GM04503 (cell line): ENCODE measurements around the gene EFHD2.
"Not testable (repeated sequence)": the region's sequence is repeated elsewhere in the genome, so short reads cannot be mapped to it uniquely, and the experiment has no call there.

Experiments used
- DNase-seq: peaks from one replicate; pipeline ENCODE4 v3.0.0-alpha.2; 2012; ENCODE audit warnings: low read depth

Gene EFHD2

GRCh38 chr1:15412175-15412800 is 2.6 kb downstream of the EFHD2 start:
- DNase-seq = no peak

DNA sequence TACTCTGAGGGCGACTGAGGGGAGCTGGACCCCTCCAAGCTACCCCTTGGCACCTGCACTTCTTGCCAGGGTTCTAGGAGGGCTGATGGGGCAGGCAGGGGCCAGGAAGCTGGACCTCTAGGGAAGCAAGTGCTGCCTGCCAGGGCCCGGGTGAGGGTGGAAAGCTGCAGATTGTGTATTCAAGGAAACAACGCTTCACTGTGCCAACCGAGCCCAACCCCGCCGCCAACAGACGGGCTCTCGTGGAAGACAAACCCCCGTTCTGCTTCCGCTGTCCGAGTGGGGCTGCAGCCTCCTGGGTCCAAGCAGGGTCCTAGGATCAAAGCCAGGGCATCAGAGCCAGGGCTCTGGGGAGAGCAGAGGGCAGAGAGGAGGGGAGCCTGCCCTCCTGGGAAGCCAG is 3.2 kb downstream of the EFHD2 start:
- no peak for DNase-seq

GRCh38 chr1:15413563-15414444 is 4.1 kb downstream of the EFHD2 start:
- DNase-seq = no peak

GRCh38 chr1:15414445-15414983 is 4.8 kb downstream of the EFHD2 start:
- DNase-seq = no peak

- DNase-seq = no peak
These were observed 7.6 kb downstream of the EFHD2 start for GRCh38 chr1:15417059-15417934.

- no peak for DNase-seq
These were observed 9.3 kb downstream of the EFHD2 start for GRCh38 chr1:15418806-15419515.

- no peak for DNase-seq
These were observed 11.3 kb downstream of the EFHD2 start for GRCh38 chr1:15420853-15421465.

DNA sequence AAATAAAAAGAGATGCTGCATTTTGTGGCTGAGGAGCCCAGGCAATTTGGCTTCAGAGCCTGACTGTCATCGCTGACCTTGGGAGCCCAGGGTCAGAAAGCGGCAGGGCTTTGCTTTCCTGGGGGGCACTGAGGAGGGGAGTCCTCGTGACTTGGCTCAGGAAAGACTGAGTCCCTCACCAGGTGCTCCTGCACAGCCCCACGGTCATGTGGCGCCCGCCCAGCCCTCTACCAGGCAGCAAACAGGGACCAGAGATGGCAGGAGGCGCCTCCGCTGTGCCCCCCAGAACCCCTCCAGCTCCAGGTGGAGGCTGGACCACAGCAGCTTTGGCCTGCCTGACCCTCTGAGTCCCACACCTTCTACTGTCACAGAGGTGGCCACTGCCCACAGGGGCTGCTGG is 13.2 kb downstream of the EFHD2 start:
- no peak for DNase-seq

GRCh38 chr1:15423355-15424077 is 13.8 kb downstream of the EFHD2 start:
- no peak for DNase-seq

DNA sequence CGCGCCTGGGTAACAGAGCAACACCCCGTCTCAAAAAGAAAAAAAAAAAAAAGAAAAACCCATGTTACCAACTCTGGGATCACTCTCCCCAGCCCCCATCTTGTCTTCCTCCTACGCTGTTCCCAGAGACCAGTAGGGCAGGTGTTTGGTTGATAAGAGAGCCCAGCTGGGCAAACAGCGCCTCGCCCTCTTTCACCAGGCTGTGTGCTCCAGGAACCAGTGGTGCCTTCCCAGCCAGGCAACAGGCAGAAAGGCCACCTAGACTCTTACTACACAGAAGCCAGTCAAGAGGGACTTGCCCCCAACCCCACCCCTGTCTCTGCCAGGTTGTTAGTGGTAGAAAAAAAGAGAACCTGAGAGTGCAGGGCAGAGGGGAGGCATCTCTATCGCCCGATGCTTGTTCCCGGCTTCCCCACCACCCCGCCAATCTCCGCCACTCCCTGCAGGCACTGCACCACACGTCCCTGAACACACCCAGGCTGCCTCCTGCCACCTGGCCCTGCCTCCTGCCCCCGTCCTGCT is 14.5 kb downstream of the EFHD2 start:
- DNase-seq = no peak

DNA sequence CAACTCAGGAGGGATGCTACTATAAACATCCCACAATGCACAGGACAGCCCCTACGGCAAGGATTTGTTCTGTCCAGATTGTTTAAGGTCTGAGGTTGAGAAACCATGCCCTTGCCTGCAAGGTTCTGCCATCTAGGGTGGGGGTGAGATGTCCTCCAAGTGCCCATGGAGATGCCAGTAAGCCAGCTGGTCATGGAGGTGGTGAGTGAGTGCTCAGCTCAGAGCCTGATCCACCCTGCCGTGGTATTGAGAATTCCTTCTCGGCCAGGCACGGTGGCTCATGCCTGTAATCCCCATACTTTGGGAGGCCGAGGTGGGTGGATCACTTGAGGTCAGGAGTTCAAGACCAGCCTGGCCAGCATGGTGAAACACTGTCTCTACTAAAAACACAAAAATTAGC is 15.3 kb downstream of the EFHD2 start:
- no peak for DNase-seq

- no peak for DNase-seq
These were observed 15.8 kb downstream of the EFHD2 start for GRCh38 chr1:15425521-15425920.

GRCh38 chr1:15425958-15426357 is 16.3 kb downstream of the EFHD2 start:
- DNase-seq = no peak

- no peak for DNase-seq
These were observed 17.0 kb downstream of the EFHD2 start for GRCh38 chr1:15426492-15427279.

DNA sequence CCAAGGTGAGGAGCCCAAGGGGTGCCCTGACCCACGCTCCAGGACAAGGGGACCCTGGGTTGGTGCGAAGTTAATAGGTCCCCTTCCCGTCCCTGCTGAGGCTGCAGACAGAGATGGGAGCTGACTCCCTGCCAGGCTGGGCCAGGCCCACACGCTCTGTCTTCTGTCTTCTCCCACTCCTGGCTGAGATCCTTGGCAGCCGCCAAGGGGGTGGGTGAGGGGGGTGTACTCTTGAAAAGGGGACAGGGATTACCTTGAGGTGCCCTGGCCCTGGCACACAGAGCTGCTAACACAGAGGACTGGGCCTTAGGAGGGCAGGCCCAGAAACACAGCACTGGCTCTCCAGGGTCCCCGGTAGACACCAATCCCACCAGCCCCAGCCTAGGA is 17.6 kb downstream of the EFHD2 start:
- no peak for DNase-seq

DNA sequence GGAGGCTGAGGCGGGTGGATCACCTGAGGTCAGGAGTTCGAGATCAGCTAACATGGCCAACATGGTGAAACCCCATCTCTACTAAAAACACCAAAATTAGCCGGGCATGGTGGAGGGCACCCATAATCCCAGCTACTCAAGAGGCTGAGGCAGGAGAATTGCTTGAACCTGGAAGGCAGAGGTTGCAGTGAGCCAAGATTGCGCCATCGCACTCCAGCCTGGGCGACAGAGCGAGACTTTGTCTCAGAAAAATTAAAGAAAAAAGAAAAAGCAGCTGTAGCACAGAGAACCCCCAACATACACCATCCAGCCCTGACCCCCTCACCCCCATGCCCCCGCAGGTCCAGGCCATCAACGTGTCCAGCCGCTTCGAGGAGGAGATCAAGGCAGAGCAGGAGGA is 18.6 kb downstream of the EFHD2 start:
- not testable (repeated sequence) for DNase-seq

GRCh38 chr1:15428815-15429435 is 19.2 kb downstream of the EFHD2 start:
- no peak for DNase-seq

DNA sequence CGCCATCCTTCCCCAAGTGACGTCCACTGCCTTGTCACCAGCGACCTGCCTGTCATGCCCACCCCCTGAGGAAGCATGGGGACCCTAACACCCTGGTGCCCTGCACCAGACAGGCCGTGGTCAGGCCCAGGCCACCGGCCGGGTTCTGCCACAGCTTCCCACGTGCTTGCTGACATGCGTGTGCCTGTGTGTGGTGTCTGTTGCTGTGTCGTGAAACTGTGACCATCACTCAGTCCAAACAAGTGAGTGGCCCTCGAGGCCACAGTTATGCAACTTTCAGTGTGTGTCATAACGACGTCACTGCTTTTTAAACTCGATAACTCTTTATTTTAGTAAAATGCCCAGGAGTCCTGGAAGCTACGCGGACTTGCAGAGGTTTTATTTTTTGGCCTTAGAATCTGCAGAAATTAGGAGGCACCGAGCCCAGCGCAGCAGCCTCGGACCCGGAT is 20.0 kb downstream of the EFHD2 start:
- DNase-seq = no peak
